GM19438 (cell line): ENCODE data around the gene PRH1.

Experiments
- ATAC-seq: cut with Tn5 transposase; IDR thresholded peaks from one replicate; pipeline ENCODE4 v1.9.1; 2021; ENCODE audit warnings: low read depth; ENCODE audit not compliant: unreplicated experiment

Gene PRH1

GRCh38 chr12:10884086-10884725, at the start of gene PRH1:
Gene PRH1 (minus strand): TSS chr12:10884255. CDS start chr12:10884217, 38 bp downstream.
- ATAC-seq: no peak

DNA sequence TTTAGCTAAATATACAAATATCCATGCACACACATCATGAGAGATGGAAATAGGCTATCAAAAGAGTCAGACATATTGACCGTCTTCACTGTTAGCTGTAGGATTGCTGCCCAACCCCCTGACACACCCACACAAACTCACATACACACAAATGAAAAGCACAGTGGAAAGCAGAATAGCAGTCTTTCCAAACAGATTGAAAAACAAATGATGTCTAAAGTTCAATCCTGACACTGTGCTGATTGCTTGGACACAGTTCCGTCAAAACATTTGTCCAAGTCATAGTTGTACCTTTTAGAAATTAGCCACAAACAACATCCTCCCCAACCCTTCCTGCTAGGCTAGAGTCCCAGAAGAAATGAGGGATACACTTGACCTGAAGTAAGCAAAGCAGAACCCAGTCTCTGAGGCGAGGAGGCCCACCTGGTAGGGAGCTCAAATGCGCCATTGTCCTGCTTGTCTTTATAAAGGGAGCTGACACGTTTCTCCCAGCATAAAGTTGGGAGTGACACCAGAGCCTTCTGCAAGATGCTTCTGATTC, 44.8 kb upstream of the PRH1 start, which contains the start of gene PRH2:
Gene PRH2 (plus strand): TSS at position 491 of the 541 bp plus-strand sequence. CDS start 38 bp downstream, at position 529.
- ATAC-seq: no peak

- no peak for ATAC-seq
Observed at GRCh38 chr12:10926269-10926668, 42.2 kb upstream of the PRH1 start.

- ATAC-seq: no peak
Observed at GRCh38 chr12:10919809-10920208, 35.8 kb upstream of the PRH1 start.

- ATAC-seq: no peak
Observed at GRCh38 chr12:10910380-10910779, 26.3 kb upstream of the PRH1 start.

- no peak for ATAC-seq
Observed at GRCh38 chr12:10909462-10909861, 25.4 kb upstream of the PRH1 start, which contains the start of gene TAS2R13. Gene TAS2R13 (minus strand): TSS chr12:10909562. CDS start chr12:10909298, 264 bp downstream.

DNA sequence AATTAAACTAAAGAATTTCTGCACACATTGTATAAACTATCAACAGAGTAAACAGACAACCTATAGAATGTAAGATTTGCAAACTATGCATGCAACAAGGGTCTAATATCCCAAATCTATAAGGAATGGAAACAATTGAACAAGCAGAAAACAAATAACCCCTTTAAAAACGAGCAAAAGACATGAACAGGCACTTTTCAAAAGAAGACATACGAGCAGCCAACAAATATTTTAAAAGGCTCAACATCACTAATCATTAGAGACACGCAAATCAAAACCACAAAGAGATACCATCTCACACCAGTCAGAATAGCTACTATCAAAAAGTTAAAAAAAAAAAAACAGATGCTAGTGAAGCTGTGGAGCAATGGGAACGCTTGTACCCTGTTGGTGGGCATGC, 20.6 kb upstream of the PRH1 start:
- ATAC-seq: no peak

DNA sequence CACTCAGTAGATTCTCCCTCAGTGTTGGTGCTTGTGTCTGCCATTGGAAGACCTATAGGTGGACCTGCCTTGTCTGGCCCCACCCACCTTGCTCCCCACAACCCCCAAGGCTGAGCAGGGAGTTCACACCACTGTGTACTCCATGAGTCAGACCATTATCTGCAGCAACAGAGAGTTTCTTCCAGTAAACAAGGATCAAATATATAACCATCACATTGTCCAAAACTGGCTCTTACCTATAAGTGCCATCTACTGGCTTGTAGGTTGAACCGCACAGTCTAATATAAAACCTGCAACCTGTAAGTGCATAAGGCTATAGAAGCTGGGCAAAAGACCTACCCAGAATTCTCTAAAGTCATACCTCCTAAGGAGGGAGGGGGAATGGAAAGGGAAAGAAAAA, 17.4 kb upstream of the PRH1 start:
- ATAC-seq: no peak

DNA sequence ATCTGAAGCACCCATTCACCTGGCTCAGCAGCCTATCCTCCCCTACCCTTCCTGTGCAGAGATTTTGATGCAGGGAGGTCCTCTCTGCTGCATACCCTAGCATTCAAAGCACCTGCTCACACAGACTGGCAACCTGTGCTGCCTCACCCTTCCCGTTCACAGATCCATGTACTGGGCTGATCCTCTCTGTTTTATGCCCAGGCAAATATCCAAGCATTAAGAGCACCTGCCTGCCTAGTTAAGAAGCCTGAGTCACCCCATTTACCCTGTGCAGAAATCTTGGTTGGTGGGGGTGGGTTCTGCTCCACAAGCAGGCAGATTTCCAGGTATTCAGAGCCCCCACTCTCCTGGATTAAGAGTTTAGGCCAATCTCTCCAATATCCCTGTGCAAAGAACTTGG, 16.9 kb upstream of the PRH1 start:
- no peak for ATAC-seq

DNA sequence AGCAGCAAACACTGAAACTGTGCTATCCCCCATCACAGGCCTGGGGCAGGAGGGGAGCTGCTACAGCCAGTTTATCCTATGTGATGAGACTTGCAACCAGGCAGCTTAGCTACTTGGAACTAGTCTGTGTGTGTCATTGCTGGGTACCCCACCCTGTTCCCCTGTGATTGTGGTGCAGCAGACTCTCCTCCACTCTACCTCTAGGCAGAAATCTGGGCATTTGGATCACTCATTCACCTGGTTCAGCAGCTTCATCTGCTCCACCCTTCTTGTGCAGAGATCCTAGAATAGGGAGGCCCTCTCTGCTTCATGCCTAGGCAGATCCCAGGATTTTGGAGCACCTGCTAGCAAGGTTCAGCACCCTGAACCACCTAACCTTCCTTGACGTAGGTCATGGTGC, 16.5 kb upstream of the PRH1 start:
- ATAC-seq: no peak

DNA sequence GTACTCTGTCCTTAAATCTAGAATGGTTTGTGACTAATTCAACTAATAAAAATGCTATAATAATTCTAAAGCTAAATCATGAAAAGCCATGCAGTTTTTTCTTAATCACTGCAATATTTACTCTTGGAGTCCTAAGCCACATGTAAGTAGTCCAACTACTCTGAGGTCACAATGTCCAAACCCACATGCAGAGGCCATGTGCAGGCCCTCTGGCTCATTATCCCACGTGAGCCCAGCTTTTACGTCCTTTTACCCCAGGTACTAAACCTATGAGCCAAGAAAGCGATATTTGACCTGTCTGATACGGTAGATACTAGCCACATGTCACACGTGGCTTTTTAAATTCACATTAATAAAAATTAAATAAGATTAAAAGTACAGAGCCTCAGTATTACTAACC, 12.8 kb upstream of the PRH1 start:
- no peak for ATAC-seq

- no peak for ATAC-seq
Observed at GRCh38 chr12:10891937-10892336, 7.9 kb upstream of the PRH1 start.

- no peak for ATAC-seq
Observed at GRCh38 chr12:10889226-10889625, 5.2 kb upstream of the PRH1 start.

DNA sequence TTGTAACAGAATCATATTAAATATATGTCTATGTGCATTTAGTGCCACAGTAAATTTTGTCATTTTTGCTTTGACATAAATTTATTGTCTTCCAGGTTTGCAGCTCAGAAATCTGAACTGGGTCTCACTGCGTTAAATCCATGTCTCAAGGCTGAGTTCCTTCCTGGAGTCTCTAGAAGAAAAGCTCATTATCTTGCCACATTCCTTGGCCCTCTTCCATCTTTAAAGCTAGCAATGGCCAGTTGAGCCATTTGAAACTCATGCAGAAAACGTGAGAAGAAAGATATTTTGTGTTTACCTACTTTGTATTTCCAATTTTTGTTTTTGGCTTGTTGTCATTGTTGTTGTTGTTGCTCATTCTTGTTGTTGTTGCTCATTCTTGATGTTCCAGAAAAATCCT, 10.7 kb downstream of the PRH1 start:
- no peak for ATAC-seq

- no peak for ATAC-seq
Observed at GRCh38 chr12:10867381-10867780, 16.7 kb downstream of the PRH1 start.

DNA sequence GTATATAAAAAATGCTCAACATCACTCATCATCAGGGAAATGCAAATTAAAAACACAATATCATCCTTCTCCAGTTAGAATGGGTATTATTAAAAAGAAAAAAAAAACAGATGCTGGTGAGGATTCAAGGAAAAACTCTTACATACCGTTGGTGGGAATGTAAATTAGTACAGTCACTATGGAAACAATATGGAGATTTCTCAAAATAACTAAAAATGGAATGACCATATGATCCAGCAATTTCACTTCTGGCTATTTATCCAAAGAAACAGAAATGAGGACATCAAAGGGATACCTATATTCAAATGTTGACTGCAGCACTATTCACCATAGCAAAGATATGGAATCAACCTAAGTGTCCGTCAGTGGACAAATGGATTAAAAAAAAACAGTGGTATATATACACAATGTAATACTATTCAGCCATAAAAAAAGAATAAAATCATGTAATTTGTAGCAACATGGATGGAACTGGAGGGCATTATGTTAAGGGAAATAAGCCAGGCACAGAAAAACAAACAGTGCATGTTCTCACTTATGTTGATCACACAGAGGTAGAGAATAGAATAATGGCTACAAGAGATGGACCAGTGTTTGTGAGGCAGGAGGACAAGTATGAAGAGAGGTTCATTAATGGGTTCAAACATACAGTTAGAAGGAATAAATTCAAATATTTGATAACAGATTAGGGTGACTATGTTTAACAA, 20.4 kb downstream of the PRH1 start:
- ATAC-seq: no peak

- ATAC-seq: no peak
Observed at GRCh38 chr12:10861366-10861765, 22.7 kb downstream of the PRH1 start.

GRCh38 chr12:10855807-10856206, 28.2 kb downstream of the PRH1 start:
- ATAC-seq: no peak

- ATAC-seq: no peak
Observed at GRCh38 chr12:10853776-10854175, 30.3 kb downstream of the PRH1 start.

GRCh38 chr12:10851243-10851858, 32.7 kb downstream of the PRH1 start:
- no peak for ATAC-seq

- no peak for ATAC-seq
Observed at GRCh38 chr12:10849425-10849878, 34.6 kb downstream of the PRH1 start, which contains the start of gene PRR4. Gene PRR4 (minus strand): TSS chr12:10849475. CDS start chr12:10849437, 38 bp downstream.
